Superior temporal gyrus (tissue), 1 donor: ENCODE data around the gene PLCH2.

Source experiments
- DNase-seq: peaks from one replicate; pipeline ENCODE4 v3.0.0-alpha.2; 2016; ENCODE audit errors: extremely low spot score

PLCH2 gene, protein sequence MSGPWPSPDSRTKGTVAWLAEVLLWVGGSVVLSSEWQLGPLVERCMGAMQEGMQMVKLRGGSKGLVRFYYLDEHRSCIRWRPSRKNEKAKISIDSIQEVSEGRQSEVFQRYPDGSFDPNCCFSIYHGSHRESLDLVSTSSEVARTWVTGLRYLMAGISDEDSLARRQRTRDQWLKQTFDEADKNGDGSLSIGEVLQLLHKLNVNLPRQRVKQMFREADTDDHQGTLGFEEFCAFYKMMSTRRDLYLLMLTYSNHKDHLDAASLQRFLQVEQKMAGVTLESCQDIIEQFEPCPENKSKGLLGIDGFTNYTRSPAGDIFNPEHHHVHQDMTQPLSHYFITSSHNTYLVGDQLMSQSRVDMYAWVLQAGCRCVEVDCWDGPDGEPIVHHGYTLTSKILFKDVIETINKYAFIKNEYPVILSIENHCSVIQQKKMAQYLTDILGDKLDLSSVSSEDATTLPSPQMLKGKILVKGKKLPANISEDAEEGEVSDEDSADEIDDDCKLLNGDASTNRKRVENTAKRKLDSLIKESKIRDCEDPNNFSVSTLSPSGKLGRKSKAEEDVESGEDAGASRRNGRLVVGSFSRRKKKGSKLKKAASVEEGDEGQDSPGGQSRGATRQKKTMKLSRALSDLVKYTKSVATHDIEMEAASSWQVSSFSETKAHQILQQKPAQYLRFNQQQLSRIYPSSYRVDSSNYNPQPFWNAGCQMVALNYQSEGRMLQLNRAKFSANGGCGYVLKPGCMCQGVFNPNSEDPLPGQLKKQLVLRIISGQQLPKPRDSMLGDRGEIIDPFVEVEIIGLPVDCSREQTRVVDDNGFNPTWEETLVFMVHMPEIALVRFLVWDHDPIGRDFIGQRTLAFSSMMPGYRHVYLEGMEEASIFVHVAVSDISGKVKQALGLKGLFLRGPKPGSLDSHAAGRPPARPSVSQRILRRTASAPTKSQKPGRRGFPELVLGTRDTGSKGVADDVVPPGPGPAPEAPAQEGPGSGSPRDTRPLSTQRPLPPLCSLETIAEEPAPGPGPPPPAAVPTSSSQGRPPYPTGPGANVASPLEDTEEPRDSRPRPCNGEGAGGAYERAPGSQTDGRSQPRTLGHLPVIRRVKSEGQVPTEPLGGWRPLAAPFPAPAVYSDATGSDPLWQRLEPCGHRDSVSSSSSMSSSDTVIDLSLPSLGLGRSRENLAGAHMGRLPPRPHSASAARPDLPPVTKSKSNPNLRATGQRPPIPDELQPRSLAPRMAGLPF (N-terminal part only)

DNA sequence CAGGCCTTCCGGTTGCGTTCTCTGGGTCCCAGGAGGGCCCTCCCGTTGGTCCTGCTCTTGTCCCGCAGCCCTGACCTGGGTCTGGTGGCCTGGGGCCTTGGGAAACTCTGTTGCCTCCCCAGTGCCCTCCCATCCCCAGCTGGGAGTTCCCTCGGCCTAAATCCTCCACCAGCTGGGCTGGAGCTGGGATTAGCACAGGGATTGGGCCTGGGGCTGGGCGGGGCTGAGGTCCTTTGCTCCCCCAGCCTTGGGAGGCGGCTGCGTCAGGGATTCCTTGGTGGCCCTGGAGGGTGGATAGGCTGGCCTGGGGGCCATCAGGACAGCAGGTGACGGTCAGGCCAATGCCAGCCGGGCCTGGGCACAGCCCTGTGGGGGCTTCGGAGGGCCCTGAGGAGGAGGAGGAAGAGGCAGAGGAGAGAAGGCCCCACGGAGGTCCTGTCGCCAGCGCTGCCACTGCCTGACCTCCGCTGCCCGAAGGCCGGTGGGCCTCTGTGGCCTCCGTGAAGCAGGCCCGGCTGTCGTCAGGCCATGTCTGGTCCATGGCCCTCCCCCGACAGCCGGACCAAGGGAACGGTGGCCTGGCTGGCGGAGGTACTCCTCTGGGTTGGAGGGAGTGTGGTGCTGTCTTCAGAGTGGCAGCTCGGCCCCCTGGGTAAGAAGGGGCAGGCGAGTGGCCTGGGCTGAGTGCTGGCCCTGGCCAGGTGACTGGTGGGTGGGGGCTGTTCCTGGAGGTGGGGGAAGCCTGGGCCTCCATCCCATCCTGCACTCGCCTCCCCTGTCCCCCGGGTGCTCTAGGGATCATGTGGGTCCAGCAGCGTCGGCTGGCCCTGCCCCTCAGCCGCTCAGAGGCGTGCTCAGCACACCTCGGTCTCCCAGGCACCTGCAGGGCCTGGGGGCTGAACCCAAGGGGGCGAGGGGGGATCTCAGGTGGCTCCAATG is at the start of gene PLCH2:
PLCH2 (plus strand) TSS at position 229 of the 939 bp plus-strand sequence; CDS start at position 529, 300 bp downstream.
- no peak for DNase-seq

DNA sequence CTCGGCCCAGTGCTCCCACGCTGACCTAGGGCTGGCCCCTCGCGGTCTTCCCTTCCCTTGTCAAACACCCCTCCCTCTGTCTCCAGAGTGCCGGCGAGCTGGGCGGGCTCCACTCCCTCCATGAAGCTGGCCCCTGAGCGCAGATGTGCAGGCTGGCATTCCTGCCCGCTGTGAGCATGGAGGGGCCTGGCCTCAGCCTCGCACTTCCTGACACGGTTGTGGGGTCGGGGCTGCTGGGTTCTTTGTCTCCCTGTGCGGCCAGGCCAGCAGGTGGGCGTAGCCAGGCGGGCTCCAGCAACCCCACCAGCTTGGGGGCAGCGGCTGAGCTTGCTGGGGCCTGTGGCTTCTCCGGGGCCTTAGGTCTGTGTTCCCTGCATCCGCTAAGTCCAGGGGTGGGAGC is 49.5 kb upstream of the PLCH2 start:
- no peak for DNase-seq

DNA sequence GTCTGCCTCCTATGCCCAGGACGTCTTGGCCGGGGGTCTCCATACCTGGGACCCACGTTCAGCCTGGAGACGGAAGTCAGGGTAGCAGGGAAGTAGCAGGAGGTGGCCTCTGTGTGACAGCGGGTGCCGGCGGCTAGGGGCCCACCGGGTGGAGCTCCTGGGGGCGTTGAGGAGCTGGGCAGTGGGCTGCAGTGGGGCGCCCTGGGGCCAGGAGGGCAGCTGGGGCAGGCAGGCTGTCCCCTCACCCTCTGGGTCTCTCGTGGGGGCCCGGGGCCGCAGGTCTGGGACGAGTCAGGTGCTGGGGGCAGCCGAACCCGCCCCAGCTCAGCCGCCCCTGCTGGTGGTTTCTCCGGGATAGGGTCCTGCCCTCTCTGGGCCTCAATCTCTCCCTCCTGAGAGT is 49.0 kb upstream of the PLCH2 start:
- no peak for DNase-seq

DNA sequence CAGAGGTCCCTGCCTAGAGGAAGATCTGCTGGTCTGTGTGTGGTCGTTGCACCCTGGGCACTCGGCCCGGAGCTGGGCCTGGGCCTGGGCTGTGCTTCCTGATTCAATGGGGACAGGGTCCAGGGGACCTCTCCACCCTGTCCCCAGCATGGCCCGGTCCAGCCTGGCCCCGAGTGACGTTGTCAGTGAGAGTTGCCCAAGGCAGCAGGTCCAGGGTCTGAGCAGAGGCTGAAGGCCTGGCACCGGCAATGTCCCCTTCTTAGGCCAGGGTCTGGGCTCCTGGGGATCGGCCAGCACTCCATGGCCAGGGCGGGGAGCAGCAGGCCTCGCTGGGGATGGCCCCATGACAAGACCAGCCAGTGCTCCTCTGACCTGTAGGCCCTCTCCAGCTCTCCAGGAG is 48.1 kb upstream of the PLCH2 start:
- DNase-seq: no peak

DNA sequence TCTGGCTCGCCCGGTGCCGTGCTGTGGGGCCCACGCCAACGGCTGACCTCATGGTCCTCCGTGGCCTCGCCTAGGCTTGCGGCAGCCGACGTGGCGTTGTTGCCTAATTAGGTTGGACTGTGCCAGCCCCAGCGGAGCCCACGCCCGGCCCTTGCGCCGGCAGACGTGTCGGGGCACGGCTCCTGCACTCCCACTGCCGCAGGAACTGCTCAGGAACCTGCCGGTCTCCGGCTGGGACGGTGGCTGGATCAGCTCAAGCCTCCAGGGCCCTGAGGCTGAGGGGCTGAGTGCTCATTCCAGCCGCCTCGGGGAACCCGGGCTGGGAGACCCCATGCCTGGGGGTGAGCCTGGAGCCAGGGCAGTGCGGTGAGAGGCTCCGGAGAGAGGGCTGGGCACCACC is 47.6 kb upstream of the PLCH2 start:
- no peak for DNase-seq

DNA sequence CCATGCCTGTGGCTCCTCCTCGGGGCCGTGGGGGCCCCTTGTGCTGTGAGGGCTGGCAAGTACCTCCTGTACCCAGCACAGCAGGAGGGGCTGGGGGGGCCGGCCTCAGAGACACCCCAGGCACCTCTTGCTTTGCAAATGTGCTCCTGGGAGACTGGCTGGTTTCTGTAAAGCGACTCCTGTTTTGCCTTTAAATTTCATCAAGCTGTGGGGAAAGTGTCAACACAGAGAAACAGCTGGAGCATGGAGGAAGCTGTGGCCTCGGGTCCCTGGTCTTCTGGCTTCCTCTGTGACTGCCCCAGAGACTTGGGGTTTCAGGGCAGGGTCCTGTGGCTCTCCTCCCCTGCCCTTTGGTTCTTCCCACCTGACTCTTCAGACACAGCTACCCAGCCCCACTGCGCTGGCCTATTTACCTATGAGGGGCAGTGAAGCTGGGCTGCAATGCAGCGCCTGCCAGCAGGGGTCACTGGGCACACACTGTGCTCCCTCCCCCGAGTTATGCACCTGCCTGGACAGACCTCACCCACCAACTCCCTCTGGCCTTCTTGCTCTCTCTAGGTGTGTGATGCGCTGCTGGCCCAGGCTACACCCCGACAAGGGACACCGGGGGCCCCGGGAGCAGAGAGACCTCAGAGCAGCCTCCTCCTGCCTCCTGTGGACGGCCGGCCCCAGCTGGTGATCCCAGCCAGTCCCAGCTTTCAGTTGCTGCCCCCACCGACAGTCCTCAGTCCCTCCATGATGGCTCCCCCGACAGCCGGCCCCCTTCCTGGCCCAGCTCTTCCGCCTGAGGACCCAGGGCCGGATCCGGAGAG is 46.1 kb upstream of the PLCH2 start:
- DNase-seq: no peak

DNA sequence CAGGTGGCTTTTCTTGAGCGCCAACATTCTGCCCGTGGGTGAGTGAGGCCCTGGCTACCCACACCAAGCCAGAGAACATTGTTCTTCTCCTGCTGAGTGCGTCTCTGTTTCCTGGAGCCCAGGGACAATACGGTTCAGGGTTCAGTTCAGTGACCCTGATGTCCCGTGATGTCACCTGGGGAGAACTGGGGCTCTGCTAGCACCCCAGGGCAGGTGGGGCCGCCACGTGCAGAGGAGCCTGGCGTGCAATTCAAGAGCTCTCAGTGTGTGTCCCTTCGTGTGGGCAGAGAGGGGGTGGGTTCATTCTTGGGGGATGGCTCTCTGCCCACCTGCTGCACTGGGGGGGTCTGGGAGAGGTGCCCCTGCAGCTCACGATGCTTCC is 45.5 kb upstream of the PLCH2 start:
- DNase-seq: no peak

DNA sequence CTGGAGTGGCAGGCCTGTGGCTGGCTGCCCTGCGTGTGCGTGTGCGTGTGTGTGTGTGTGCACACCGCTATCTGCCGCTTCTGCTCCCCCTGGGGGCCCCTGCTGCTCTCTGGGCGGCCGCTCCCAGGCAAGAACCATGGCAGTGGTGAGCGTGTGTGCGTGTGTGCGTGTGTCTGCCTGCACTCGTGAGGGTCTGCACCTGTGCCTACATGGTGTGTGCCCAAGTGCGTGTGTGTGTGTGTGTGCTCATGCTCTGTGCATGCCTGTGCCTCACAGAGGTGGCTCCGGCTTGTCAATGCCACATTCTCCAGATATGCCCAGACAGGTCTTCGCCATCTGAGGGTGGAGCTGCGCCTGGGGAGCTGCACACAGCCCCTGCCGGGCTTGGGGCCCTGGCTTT is 45.0 kb upstream of the PLCH2 start:
- DNase-seq: no peak

DNA sequence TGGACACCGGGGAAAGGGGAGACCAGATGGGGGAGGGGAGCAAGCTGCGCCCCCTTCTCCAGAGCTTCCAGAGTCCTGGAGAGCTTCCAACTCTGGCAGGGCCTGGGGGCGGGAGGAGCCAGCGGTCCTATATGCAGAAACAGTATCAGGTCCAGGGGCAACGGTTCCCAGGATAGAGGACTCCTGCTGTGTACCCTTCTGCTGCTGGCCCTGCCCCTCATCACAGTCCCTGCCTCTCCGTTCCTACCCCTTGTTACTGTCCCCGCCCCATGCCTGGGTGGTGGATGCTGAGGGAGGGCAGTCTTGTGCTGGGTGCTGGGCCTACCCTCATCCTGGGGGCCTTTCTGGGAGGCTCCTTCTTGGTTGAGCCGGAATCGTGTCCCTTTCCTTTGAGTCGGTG is 44.6 kb upstream of the PLCH2 start:
- DNase-seq: no peak

DNA sequence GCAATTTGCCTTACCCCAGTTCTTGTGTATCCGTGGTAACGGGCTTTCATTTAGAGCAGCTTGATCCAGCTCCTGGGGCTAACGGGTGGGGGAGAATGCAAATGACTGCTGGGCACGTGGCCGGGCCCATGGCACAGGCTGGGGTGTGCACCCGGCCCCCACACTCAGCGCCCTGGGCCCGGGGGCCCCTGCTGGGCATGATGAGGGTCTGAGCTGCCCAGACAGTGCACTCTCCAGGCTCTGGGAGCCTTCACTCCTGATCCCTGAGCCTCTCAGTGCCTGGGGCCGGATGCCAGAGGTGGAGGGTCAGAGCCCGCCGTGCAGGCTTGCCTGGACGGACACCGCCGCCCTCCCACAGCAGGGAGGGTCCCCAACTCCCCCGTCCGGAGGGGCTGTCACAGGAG is 43.6 kb upstream of the PLCH2 start:
- DNase-seq: no peak

DNA sequence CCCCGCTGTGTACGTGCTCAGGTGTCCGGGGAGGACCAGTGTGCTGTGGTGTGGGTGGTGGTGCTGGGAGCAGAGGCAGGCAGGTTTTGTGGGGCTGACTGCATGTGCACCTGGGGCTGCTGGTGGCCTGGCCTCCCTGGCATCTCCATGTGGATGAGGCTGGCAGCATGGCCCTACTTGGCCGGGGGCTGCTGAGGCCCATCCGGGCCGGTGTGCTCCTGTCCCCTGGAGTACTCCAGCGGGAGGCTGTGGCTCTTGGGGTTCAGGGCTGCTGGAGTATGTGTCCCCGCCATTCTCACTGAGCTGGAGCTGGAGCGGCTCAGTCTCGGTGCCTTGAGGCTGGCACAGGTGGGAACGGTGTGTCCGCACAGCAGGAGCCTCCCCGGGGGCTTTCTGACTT is 42.9 kb upstream of the PLCH2 start:
- DNase-seq: no peak

DNA sequence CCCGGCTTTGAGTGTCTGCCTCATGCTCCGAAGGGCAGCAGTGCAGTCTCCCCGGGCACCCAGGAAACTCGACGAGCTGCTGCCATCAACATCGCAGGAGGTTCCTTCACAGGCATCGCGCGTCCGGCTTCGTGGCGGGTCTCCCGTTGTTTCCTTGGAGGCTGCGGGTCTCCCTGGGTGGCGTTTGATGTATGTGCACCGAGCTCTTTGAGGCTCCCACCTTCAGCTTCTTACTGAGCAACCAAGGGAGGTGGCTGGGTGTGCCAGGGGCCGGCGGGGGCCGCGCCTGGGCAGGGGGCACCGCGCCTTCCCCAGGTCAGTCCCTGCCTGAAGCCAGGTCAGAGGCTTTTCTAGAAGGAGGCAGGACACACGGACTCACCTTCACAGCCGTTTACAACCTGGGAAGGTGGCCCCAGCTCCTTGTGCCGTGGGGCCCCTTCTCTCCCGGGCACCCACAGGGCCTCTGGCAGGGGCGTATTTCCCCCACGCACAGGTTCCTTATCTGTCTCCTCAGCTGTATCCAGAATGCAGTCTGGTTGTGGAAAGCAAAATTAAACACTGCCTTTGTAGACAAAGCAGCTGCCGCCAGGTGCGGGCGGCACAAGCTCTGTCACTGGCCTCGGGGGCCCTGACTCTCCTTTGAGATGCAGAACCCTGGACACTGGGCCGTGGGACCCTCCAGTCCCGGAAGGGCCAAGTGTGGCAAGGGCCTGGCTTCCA is 42.0 kb upstream of the PLCH2 start:
- no peak for DNase-seq

DNA sequence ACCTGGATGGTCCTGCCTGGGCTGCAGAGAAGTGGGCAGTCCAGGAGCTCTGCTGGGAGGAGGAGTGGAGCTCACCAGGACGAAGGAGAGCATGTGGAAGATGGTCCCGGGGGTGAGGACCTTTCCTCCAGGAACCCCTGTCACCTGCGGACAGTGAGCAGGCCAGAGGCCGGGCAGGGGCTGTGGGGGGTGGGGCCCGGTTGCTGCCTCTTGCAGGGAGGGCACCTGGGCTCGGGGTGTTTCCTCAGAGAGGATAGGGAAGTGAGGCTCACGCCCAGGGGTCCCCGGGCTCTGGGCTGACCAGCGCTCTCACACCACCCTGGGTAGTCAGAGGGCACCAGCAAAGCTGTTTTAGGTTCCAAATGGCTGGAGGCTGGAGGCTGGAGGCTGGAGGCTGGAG is 41.0 kb upstream of the PLCH2 start:
- no peak for DNase-seq

DNA sequence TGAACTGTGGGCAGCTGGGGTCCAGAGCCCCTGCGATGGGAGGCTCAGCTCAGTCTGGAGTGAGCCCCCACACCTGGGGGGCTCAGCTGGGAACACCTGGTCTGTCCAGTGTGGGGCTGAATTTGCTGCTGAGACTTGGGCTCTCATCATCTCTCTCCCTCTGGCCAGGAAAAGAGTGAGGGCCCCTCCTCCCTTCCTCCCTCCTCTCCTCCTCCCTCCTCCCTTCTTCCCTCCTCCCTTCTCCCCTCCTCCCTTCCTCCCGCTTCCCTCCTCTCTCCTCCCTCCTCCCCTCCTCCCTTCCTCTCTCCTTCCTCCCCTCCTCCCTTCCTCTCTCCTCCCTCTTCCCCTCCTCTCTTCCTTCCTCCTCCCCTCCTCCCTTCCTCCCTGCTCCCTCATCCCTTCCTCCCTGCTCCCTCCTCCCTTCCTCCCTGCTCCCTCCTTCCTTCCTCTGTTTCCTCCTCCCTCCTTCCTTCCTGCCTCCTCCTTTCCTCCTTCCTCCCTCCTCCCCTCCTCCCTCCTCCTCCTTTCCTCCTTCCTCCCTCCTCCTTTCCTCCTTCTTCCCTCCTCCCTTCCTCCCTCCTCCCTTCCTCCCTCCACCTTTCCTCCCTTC is 40.2 kb upstream of the PLCH2 start:
- no peak for DNase-seq

DNA sequence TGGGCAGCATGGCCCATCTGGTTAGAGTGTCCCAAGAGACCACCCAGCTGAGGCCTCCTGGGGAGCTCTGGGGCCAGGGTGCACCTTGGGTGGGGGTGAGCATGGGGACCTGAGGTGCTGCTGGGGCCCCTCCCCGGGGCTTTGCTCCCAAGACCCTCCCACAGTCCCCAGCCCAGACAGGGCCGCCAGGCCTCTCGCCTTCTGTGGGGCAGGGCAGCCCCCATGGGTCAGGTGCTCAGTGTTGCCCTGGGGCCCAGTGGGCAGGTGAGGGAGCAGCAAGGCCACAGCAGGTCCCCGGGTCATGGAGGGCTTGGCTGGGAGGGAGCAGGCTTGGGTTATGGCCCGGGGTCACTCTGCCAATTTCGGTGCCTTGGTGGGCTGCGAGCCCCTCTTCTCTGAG is 39.2 kb upstream of the PLCH2 start:
- no peak for DNase-seq

DNA sequence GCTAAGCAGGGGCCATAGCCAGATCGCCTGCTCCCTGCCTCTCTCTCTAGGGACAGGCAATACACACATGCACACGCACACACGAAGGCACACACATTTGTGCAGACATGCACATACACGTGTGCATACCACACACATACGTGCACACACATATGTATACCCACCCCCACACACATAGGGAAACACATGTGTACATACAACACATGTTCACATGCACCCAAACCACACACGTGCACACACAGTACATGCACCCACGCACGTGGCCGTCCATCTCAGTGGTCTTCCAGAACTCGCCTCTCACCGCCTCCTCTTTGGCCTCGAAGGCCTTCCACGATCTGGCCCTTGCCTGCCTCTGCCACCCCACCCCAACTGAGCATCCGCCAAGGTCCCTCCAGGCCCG is 38.5 kb upstream of the PLCH2 start:
- no peak for DNase-seq

DNA sequence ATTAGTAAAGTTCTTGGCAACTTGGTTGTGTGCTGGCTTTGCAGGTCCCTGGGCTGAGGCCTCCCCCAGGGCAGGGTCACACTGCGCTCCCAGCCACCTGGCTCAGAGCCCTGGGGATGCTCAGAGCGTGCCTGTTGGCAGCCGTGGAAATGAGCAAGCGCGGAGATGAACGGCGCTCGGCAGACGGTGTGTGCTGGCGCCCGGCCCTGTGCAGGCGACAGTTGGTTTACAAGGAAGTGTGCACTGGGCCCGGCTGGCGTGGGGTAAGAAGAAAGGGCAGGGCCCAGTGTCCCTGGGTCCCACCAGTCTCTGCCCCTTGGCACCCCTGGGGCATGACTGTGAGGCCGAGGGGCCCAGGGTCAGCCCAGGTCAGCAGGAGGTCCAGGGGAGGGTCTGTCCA is 38.1 kb upstream of the PLCH2 start:
- DNase-seq: no peak

DNA sequence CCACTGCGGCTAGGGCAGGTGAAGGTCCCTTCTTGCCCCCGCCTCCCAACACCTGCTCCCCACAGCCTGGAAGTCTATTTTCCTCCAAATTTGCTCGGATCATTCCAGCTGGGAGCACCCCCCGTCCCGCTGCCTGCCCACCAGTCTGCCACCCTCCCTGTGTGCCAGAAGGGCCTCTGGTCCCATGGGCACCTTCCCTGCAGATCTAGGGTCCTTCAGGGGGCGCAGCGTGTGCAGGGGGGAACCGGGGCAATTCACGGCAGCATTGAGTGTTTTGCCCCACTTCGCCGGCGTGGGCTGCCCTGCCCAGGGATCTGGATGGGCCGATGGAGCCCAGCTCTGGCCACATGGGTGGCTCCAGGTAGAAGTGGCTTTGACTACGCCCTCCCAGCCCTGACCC is 37.4 kb upstream of the PLCH2 start:
- no peak for DNase-seq

DNA sequence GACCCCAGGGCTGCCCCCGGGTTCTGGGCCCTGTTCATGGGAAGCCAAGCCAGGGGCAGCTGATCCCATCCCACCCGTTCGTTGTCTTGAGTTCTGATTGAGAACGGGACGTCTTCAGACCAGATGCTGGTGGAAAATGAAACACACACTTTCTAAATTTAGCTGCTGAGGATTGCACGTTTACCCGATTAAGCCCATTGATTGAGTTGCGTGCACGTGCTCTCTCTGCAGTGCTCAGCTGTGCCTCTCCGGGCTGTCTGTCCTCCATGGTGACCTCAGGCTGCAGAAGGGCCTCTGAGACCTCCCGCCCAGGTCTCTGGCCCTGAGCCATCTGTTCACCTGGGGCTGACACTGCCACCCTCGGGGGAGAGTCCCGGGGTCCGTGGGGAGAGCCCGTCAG is 36.7 kb upstream of the PLCH2 start:
- no peak for DNase-seq
